ENCODE measurements around the gene TNNC1.

DNA sequence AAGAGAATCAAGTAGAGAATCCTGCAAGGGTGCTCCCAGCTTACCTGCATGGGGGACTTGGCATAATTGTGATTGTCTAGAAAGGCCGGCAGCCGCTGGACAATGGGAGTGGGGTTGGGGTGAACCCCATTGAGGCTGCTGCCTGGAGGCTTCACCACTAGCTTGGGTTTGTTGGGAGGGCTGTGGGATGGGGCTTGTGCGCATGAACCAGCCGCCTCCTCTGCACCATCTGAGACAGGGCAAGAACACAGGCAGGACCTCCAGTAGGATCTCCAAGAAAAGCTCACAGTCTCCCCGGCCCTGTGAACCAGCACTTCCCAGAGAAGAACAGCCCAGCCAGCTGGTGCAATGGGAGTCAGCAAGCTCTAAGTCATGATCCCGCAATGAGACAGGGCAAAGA, 48.8 kb downstream of the TNNC1 start:
- no peak for TF ChIP-seq EZH2phosphoT487 (IDR thresholded peaks at IDR 0.05; ENCODE audit: borderline replicate concordance, low read depth, low read length)
- TF ChIP-seq, protein P1, sequence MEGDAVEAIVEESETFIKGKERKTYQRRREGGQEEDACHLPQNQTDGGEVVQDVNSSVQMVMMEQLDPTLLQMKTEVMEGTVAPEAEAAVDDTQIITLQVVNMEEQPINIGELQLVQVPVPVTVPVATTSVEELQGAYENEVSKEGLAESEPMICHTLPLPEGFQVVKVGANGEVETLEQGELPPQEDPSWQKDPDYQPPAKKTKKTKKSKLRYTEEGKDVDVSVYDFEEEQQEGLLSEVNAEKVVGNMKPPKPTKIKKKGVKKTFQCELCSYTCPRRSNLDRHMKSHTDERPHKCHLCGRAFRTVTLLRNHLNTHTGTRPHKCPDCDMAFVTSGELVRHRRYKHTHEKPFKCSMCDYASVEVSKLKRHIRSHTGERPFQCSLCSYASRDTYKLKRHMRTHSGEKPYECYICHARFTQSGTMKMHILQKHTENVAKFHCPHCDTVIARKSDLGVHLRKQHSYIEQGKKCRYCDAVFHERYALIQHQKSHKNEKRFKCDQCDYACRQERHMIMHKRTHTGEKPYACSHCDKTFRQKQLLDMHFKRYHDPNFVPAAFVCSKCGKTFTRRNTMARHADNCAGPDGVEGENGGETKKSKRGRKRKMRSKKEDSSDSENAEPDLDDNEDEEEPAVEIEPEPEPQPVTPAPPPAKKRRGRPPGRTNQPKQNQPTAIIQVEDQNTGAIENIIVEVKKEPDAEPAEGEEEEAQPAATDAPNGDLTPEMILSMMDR (conservative IDR thresholded peaks at IDR 0.05; ENCODE audit: low read length) = no peak
